Measurements from ENCODE around the gene RANBP3. TPM values are rescaled to one million over a fixed set of nuclear protein-coding genes. Genes with fewer than 3 reads are reported as not detected.

Gene RANBP3
- polyA plus RNA-seq, 1 of the 3 experiments (the other 2 are of a cell fraction) = 84.0 TPM

DNA sequence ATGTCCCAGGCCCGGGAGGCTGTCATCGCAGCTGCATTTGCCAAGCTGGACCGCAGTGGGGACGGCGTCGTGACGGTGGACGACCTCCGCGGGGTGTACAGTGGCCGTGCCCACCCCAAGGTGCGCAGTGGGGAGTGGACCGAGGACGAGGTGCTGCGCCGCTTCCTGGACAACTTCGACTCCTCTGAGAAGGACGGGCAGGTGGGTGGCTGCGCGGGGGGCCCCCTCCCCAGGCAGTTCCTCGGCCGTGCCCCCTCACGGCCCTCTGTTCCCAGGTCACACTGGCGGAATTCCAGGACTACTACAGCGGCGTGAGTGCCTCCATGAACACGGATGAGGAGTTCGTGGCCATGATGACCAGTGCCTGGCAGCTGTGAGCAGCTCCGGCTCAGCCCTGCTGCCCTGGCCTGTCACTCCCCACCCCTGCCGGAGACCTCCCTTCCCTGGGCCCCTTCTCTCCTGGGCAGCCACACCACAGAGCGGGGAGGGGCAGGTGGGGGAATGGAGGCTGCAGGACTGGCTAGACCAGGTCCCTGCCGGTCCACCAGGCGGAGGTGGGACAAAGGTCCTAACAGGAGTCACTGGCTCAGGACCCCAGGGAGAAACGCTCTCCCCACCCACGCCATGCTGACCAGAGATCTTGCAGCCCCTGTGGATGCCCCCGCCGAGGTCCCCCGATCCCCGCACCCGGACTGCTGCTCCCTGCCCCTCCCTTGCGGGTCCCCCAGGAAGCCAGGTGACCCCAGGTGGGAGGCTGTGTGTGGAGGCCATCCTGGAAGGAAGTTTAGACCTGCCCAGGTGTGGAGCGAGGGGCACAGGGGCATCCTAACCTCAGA lies 62.8 kb downstream of the RANBP3 start:
- Histone ChIP-seq H2AFZ (ENCODE audit: low read depth) (no peak overlapping the region), H3F3A (replicated peaks; ENCODE audit: insufficient read depth) (no peaks in the 10 kb centered on the region), H3K36me3 (replicated peaks in 1 of 2; ENCODE audit: control insufficient read depth in 1 of 2, insufficient read depth in 2 of 2, low read length in 1 of 2) (peaks cover 4 to 42% of the 10 kb centered on the region in 2 experiments), H3K27me3 (ENCODE audit: insufficient read depth) (no peaks in the 10 kb centered on the region), H3K9me3 (no peaks in the 10 kb centered on the region), H3K4me1 (ENCODE audit: control insufficient read depth in 1 of 2, insufficient read depth in 2 of 2, low read depth in 1 of 2, low read length in 1 of 2) (peaks cover 4 to 5% of the 10 kb centered on the region in 2 experiments; a peak in 2 of 4 replicates), H3K9ac (no peak overlapping the region), H3K4me3 (ENCODE audit: low read depth in 2 of 2, low read length in 1 of 2) (no peak overlapping the region), H3K79me2 (ENCODE audit: insufficient read depth) (no peaks in the 10 kb centered on the region), H4K20me1 (ENCODE audit: insufficient read depth) (no peaks in the 10 kb centered on the region), H3K9me2 (no peaks in the 10 kb centered on the region), H3K27ac (ENCODE audit: low read depth in 2 of 2, low read length in 1 of 2) (no peak overlapping the region), H3K4me2 (no peak overlapping the region)
- ChIA-PET POLR2A (no interaction called here), CTCF (interaction anchor here (1.0 to 1.5 kb wide), 2 partner anchors 7 to 111 kb away, joined by 3 read pairs; no protein-coding TSS in a partner anchor)
- 98% methylated on average over 14 of the region's 42 CpGs for WGBS (ENCODE audit: low lambda C conversion rate)
- TF ChIP-seq NRF1 (IDR thresholded peaks at IDR 0.05; ENCODE audit: low read depth, low read length) = no peak
- no peak for TF ChIP-seq SMC3 (IDR thresholded peaks at IDR 0.05; ENCODE audit: low read depth, low read length)
- TF ChIP-seq, protein P1, sequence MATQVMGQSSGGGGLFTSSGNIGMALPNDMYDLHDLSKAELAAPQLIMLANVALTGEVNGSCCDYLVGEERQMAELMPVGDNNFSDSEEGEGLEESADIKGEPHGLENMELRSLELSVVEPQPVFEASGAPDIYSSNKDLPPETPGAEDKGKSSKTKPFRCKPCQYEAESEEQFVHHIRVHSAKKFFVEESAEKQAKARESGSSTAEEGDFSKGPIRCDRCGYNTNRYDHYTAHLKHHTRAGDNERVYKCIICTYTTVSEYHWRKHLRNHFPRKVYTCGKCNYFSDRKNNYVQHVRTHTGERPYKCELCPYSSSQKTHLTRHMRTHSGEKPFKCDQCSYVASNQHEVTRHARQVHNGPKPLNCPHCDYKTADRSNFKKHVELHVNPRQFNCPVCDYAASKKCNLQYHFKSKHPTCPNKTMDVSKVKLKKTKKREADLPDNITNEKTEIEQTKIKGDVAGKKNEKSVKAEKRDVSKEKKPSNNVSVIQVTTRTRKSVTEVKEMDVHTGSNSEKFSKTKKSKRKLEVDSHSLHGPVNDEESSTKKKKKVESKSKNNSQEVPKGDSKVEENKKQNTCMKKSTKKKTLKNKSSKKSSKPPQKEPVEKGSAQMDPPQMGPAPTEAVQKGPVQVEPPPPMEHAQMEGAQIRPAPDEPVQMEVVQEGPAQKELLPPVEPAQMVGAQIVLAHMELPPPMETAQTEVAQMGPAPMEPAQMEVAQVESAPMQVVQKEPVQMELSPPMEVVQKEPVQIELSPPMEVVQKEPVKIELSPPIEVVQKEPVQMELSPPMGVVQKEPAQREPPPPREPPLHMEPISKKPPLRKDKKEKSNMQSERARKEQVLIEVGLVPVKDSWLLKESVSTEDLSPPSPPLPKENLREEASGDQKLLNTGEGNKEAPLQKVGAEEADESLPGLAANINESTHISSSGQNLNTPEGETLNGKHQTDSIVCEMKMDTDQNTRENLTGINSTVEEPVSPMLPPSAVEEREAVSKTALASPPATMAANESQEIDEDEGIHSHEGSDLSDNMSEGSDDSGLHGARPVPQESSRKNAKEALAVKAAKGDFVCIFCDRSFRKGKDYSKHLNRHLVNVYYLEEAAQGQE (IDR thresholded peaks at IDR 0.05; ENCODE audit: low read depth, low read length) = no peak
- TF ChIP-seq, protein P2, sequence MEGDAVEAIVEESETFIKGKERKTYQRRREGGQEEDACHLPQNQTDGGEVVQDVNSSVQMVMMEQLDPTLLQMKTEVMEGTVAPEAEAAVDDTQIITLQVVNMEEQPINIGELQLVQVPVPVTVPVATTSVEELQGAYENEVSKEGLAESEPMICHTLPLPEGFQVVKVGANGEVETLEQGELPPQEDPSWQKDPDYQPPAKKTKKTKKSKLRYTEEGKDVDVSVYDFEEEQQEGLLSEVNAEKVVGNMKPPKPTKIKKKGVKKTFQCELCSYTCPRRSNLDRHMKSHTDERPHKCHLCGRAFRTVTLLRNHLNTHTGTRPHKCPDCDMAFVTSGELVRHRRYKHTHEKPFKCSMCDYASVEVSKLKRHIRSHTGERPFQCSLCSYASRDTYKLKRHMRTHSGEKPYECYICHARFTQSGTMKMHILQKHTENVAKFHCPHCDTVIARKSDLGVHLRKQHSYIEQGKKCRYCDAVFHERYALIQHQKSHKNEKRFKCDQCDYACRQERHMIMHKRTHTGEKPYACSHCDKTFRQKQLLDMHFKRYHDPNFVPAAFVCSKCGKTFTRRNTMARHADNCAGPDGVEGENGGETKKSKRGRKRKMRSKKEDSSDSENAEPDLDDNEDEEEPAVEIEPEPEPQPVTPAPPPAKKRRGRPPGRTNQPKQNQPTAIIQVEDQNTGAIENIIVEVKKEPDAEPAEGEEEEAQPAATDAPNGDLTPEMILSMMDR (IDR thresholded peaks at IDR 0.05) = no peak
- TF ChIP-seq TEAD4 (IDR thresholded peaks at IDR 0.05; ENCODE audit: borderline replicate concordance, insufficient read depth) = no peak
- no peak for TF ChIP-seq CHD2 (IDR thresholded peaks at IDR 0.05; ENCODE audit: low read length, partially characterized antibody)
- TF ChIP-seq FOSL2 (IDR thresholded peaks at IDR 0.05; ENCODE audit: borderline replicate concordance, low read depth) = no peak
- TF ChIP-seq MEF2A (IDR thresholded peaks at IDR 0.05; ENCODE audit: borderline replicate concordance, low read depth) = no peak
- TF ChIP-seq EZH2phosphoT487 (IDR thresholded peaks at IDR 0.05; ENCODE audit: borderline replicate concordance, low read depth) = no peak
- no peak for TF ChIP-seq RAD21 (IDR thresholded peaks at IDR 0.05; ENCODE audit: low read length)
- TF ChIP-seq, protein P3, sequence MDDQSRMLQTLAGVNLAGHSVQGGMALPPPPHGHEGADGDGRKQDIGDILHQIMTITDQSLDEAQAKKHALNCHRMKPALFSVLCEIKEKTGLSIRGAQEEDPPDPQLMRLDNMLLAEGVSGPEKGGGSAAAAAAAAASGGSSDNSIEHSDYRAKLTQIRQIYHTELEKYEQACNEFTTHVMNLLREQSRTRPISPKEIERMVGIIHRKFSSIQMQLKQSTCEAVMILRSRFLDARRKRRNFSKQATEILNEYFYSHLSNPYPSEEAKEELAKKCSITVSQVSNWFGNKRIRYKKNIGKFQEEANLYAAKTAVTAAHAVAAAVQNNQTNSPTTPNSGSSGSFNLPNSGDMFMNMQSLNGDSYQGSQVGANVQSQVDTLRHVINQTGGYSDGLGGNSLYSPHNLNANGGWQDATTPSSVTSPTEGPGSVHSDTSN (IDR thresholded peaks at IDR 0.05) = no peak
- TF ChIP-seq GABPA (IDR thresholded peaks at IDR 0.05; ENCODE audit: low read depth) = no peak
- no peak for TF ChIP-seq JUND (IDR thresholded peaks at IDR 0.05)
- TF ChIP-seq, protein P4, sequence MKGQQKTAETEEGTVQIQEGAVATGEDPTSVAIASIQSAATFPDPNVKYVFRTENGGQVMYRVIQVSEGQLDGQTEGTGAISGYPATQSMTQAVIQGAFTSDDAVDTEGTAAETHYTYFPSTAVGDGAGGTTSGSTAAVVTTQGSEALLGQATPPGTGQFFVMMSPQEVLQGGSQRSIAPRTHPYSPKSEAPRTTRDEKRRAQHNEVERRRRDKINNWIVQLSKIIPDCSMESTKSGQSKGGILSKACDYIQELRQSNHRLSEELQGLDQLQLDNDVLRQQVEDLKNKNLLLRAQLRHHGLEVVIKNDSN (IDR thresholded peaks at IDR 0.05; ENCODE audit: borderline replicate concordance, low read depth) = no peak
- no peak for TF ChIP-seq FOXM1 (IDR thresholded peaks at IDR 0.05; ENCODE audit: low read depth)
- no peak for TF ChIP-seq TAF1 (IDR thresholded peaks at IDR 0.05; ENCODE audit: borderline replicate concordance, low read depth, low read length)
- TF ChIP-seq RCOR1 (IDR thresholded peaks at IDR 0.05; ENCODE audit: low read length) = no peak
- TF ChIP-seq MXI1 (IDR thresholded peaks at IDR 0.05; ENCODE audit: low read depth, low read length) = no peak
- TF ChIP-seq TCF12 (IDR thresholded peaks at IDR 0.05) = no peak
- DNase-seq = no peak
